SK-N-SH treated with all-trans-retinoic acid at 6 μM for 48 hours (cell line): ENCODE measurements around the gene KLHL6.

Source experiments
- CREB5 ChIP-seq: fragments of 250-450 bp; sonication (Bioruptor Pico); IDR thresholded peaks from 2 replicates; pipeline ENCODE4 v1.5.1; 2020; ENCODE audit warnings: low read depth, mild to moderate bottlenecking, moderate library complexity
- CSRNP3 ChIP-seq: fragments of 250-450 bp; sonication (Bioruptor Pico); IDR thresholded peaks from 2 replicates; pipeline ENCODE4 v1.5.1; 2021; ENCODE audit warnings: mild to moderate bottlenecking, moderate library complexity
- ESRRG ChIP-seq: fragments of 250-450 bp; sonication (Bioruptor Pico); IDR thresholded peaks from 2 replicates; pipeline ENCODE4 v1.6.1; 2021; ENCODE audit warnings: mild to moderate bottlenecking
- GLIS3 ChIP-seq: fragments of 250-450 bp; sonication (Bioruptor Pico); IDR thresholded peaks from 2 replicates; pipeline ENCODE4 v1.5.0; 2020; ENCODE audit warnings: mild to moderate bottlenecking, moderate library complexity
- OSR1 ChIP-seq: fragments of 250-450 bp; sonication (Bioruptor Pico); IDR thresholded peaks from 2 replicates; pipeline ENCODE4 v1.8.0; 2022; ENCODE audit warnings: moderate library complexity, mild to moderate bottlenecking, inconsistent platforms
- ZNF565 ChIP-seq: fragments of 450-650 bp; formaldehyde crosslinking; conservative IDR thresholded peaks from 2 replicates; pipeline ENCODE4 v1.5.0; 2020; ENCODE audit warnings: low read depth, mild to moderate bottlenecking, moderate library complexity
- ZNF8 ChIP-seq: fragments of 450-650 bp; formaldehyde crosslinking; IDR thresholded peaks from 2 replicates; pipeline ENCODE4 v1.5.0; 2020; ENCODE audit warnings: mild to moderate bottlenecking, moderate library complexity

GRCh38 chr3:183513046-183513706 is 42.3 kb downstream of the KLHL6 start:
- TF ChIP-seq OSR1 (CRISPR knock-in tag) (no peak), CSRNP3 (CRISPR knock-in tag) (no peak), ZNF565 (CRISPR knock-in tag) (no peak), CREB5 (no peak), GLIS3 (CRISPR knock-in tag) (no peak), ESRRG (CRISPR knock-in tag) (no peak), ZNF8 (no peak)
